H9 (cell line): ENCODE measurements around the gene FOSL2. TPM values are rescaled to one million over a fixed set of nuclear protein-coding genes. Genes with fewer than 3 reads are reported as not detected.
A peak's percentile ranks its signal among the peaks of the same experiment; 100 is the strongest.

ENCODE experiments used
- DNase-seq: peaks from one replicate; pipeline ENCODE4 v3.0.0-alpha.2; 2017
- H2AFZ ChIP-seq: one replicate; pipeline ENCODE4 v1.6.1; 2013; ENCODE audit warnings: mild to moderate bottlenecking, low read length, control low read depth, moderate library complexity
- H2AK5ac ChIP-seq: 2 replicates; pipeline ENCODE4 v1.6.1; 2013; ENCODE audit warnings: low read length, control low read depth, mixed read lengths; ENCODE audit not compliant: insufficient read length
- H2BK120ac ChIP-seq: one replicate; pipeline ENCODE4 v1.6.1; 2013; ENCODE audit warnings: low read depth, mild to moderate bottlenecking, low read length, control low read depth, inconsistent platforms; ENCODE audit not compliant: poor library complexity, severe bottlenecking
- H2BK12ac ChIP-seq: 2 replicates; pipeline ENCODE4 v1.6.1; 2013; ENCODE audit warnings: low read length, control low read depth, mixed read lengths, low read depth; ENCODE audit not compliant: insufficient read length
- H2BK15ac ChIP-seq: 2 replicates; pipeline ENCODE4 v1.6.1; 2013; ENCODE audit warnings: low read depth, low read length, control low read depth
- H2BK20ac ChIP-seq: one replicate; pipeline ENCODE4 v1.6.1; 2013; ENCODE audit warnings: low read depth, mild to moderate bottlenecking, low read length, control low read depth, inconsistent platforms; ENCODE audit not compliant: poor library complexity, severe bottlenecking
- H2BK5ac ChIP-seq: 2 replicates; pipeline ENCODE4 v1.6.1; 2013; ENCODE audit warnings: low read length, control low read depth, mixed read lengths; ENCODE audit not compliant: insufficient read length
- H3K14ac ChIP-seq: 2 replicates; pipeline ENCODE4 v1.6.1; 2013; ENCODE audit warnings: low read length, control low read depth; ENCODE audit not compliant: insufficient read depth
- H3K18ac ChIP-seq: 2 replicates; pipeline ENCODE4 v1.6.1; 2013; ENCODE audit warnings: low read depth, mild to moderate bottlenecking, mixed read lengths, low read length, control low read depth; ENCODE audit not compliant: insufficient read length
- H3K23ac ChIP-seq: 2 replicates; pipeline ENCODE4 v1.6.1; 2013; ENCODE audit warnings: low read length, control low read depth, mixed read lengths, low read depth; ENCODE audit not compliant: insufficient read length
- H3K23me2 ChIP-seq: 2 replicates; pipeline ENCODE4 v1.6.1; 2013; ENCODE audit warnings: low read depth, mild to moderate bottlenecking, mixed read lengths, low read length, control low read depth; ENCODE audit not compliant: insufficient read length, poor library complexity, severe bottlenecking
- H3K27ac ChIP-seq: 2 replicates; pipeline ENCODE4 v1.5.1; 2013; ENCODE audit warnings: low read length, control low read depth, mixed read lengths, low read depth; ENCODE audit not compliant: insufficient read length
- H3K27me3 ChIP-seq: 2 replicates; pipeline ENCODE4 v1.6.1; 2013; ENCODE audit warnings: low read length, control low read depth, inconsistent platforms; ENCODE audit not compliant: insufficient read depth
- H3K4ac ChIP-seq: 2 replicates; pipeline ENCODE4 v1.6.1; 2013; ENCODE audit warnings: low read depth, mild to moderate bottlenecking, control low read depth, inconsistent platforms, low read length, moderate library complexity
- H3K4me1 ChIP-seq: 2 replicates; pipeline ENCODE4 v1.6.1; 2013; ENCODE audit warnings: low read length, control low read depth, inconsistent platforms; ENCODE audit not compliant: insufficient read depth
- H3K4me2 ChIP-seq: 2 replicates; pipeline ENCODE4 v1.6.1; 2013; ENCODE audit warnings: low read length, control low read depth, mixed read lengths; ENCODE audit not compliant: insufficient read length, insufficient read depth
- H3K56ac ChIP-seq: 2 replicates; pipeline ENCODE4 v1.6.1; 2013; ENCODE audit warnings: low read depth, mild to moderate bottlenecking, mixed read lengths, low read length, control low read depth; ENCODE audit not compliant: insufficient read length
- H3K79me1 ChIP-seq: 2 replicates; pipeline ENCODE4 v1.6.1; 2013; ENCODE audit warnings: low read depth, mild to moderate bottlenecking, moderate library complexity, low read length, control low read depth, inconsistent platforms; ENCODE audit not compliant: insufficient read depth, poor library complexity, severe bottlenecking
- H3K79me2 ChIP-seq: 2 replicates; pipeline ENCODE4 v1.6.1; 2013; ENCODE audit warnings: low read length, control low read depth, inconsistent platforms; ENCODE audit not compliant: insufficient read depth
- H3K9ac ChIP-seq: 2 replicates; pipeline ENCODE4 v1.6.1; 2013; ENCODE audit warnings: low read length, control low read depth, mixed read lengths; ENCODE audit not compliant: insufficient read length; ENCODE audit errors: extremely low read depth
- H3K9me3 ChIP-seq: one replicate; pipeline ENCODE4 v1.6.1; 2013; ENCODE audit warnings: low read depth, low read length, inconsistent platforms; ENCODE audit not compliant: control insufficient read depth
- H3T11ph ChIP-seq: one replicate; pipeline ENCODE4 v1.6.1; 2013; ENCODE audit warnings: mild to moderate bottlenecking, low read length, control low read depth, inconsistent platforms
- H4K20me1 ChIP-seq: one replicate; pipeline ENCODE4 v1.6.1; 2013; ENCODE audit not compliant: control insufficient read depth, insufficient read length, insufficient read depth
- H4K5ac ChIP-seq: 2 replicates; pipeline ENCODE4 v1.6.1; 2013; ENCODE audit warnings: low read depth, mild to moderate bottlenecking, mixed read lengths, low read length, control low read depth; ENCODE audit not compliant: insufficient read length
- H4K8ac ChIP-seq: replicated peaks from 2 replicates; pipeline ENCODE4 v1.6.1; 2013; ENCODE audit warnings: low read length, control low read depth, mixed read lengths, low read depth; ENCODE audit not compliant: insufficient read length
- H4K91ac ChIP-seq: 2 replicates; pipeline ENCODE4 v1.6.1; 2013; ENCODE audit warnings: low read depth, mild to moderate bottlenecking, moderate library complexity, mixed read lengths, low read length, control low read depth; ENCODE audit not compliant: insufficient read length
- H3K27ac Mint-ChIP-seq, 3 experiments: 2 replicates in 2 of 3; 3 replicates in 1 of 3; pipeline ENCODE4 v1.8.0; 2020 to 2021; ENCODE audit warnings: mixed read lengths in 3 of 3, mild to moderate bottlenecking in 1 of 3, moderate library complexity in 1 of 3
- H3K27me3 Mint-ChIP-seq: 2 replicates; pipeline ENCODE4 v1.8.0; 2021; ENCODE audit warnings: low read depth, mild to moderate bottlenecking, moderate library complexity, mixed read lengths
- H3K36me3 Mint-ChIP-seq, 3 experiments: 2 replicates in 2 of 3; 3 replicates in 1 of 3; pipeline ENCODE4 v1.8.0; 2020 to 2021; ENCODE audit warnings: low read depth in 3 of 3, mixed read lengths in 3 of 3; ENCODE audit not compliant: insufficient read depth in 1 of 3
- H3K4me1 Mint-ChIP-seq, 2 experiments: 2 replicates each; pipeline ENCODE4 v1.8.0; 2020; ENCODE audit warnings: mixed read lengths in 2 of 2
- H3K4me3 Mint-ChIP-seq, 2 experiments: 2 replicates in 1 of 2; 3 replicates in 1 of 2; pipeline ENCODE4 v1.8.0; 2020 to 2021; ENCODE audit warnings: mild to moderate bottlenecking in 2 of 2, mixed read lengths in 2 of 2, moderate library complexity in 1 of 2
- H3K9me3 Mint-ChIP-seq, 2 experiments: 2 replicates in 1 of 2; 3 replicates in 1 of 2; pipeline ENCODE4 v1.8.0; 2020; ENCODE audit warnings: mild to moderate bottlenecking in 2 of 2, mixed read lengths in 2 of 2, moderate library complexity in 1 of 2
- WGBS: extraction: QIAGEN DNeasy Blood & Tissue Kit; methylation state at CpG from one replicate; pipeline ENCODE4 v1.1.7; 2013; ENCODE audit warnings: missing lambda C conversion rate, low lambda C conversion rate, mixed read lengths; ENCODE audit not compliant: insufficient read length; ENCODE audit errors: extremely low coverage; 5-methylcytosine and 5-hydroxymethylcytosine counted together
- total RNA-seq: library from RNA; stranded (reverse); gene quantifications from 2 replicates; pipeline ENCODE4 v1.2.1, GENCODE V29; 2021
- TF ChIP-seq, protein P1 (sequence below): fragments of 200-600 bp; sonication (generic); conservative IDR thresholded peaks from 3 replicates; pipeline ENCODE4 v1.8.0; 2021; ENCODE audit warnings: antibody characterized with exemption, mild to moderate bottlenecking

Gene FOSL2
- total RNA-seq, 1 experiment from 2014 or later: 7.4 TPM

DNA sequence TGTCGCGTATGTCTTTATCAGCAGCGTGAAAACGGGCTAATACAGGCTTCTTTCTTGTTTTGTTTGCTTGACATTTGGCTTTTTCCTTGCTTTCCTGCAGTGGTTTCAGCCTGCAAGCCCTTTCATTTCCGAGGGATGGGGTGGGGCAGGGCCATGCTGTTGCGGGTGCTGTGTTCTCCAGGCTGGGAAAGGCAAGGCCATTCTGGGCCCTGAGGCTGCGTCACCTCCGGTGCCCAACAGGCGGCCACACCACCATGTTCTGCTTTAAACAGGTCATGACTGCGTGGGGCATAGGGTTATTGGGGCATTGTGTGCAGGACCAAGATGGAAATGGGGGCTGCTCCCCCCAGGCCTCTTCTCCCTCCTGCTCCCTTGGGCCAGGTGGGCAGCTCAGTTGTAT lies 64.6 kb downstream of the FOSL2 start:
- H2BK5ac ChIP-seq: no peak overlapping the region
- H3K4me3 Mint-ChIP-seq: no peak overlapping the region

More for the DNA sequence above, 64.6 kb downstream of the FOSL2 start:
- Histone ChIP-seq H3K9me3 (no peaks in the 10 kb centered on the region), H3K79me1 (no peaks in the 10 kb centered on the region), H4K8ac (no peak overlapping the region), H3K14ac (no peak overlapping the region; the same call in 1 of the 2 replicates), H2AK5ac (no peak overlapping the region), H3K9ac (no peak overlapping the region), H2BK15ac (no peak overlapping the region), H3K79me2 (no peaks in the 10 kb centered on the region), H3K4ac (no peak overlapping the region), H3T11ph (no peak overlapping the region), H3K4me1 (no peaks in the 10 kb centered on the region; the same call in 1 of the 2 replicates), H3K23me2 (no peaks in the 10 kb centered on the region), H2BK20ac (no peak overlapping the region), H3K56ac (no peak overlapping the region), H4K20me1 (no peaks in the 10 kb centered on the region), H3K27me3 (no peaks in the 10 kb centered on the region), H4K5ac (no peak overlapping the region), H2BK120ac (no peak overlapping the region), H3K27ac (no peak overlapping the region), H4K91ac (no peak overlapping the region), H3K4me2 (no peak overlapping the region), H2AFZ (no peak overlapping the region), H2BK12ac (no peak overlapping the region), H3K23ac (no peak overlapping the region), H3K18ac (no peak overlapping the region)
- no CpG with 5 or more reads among the region's 10 CpGs for WGBS
- TF ChIP-seq, protein P1, sequence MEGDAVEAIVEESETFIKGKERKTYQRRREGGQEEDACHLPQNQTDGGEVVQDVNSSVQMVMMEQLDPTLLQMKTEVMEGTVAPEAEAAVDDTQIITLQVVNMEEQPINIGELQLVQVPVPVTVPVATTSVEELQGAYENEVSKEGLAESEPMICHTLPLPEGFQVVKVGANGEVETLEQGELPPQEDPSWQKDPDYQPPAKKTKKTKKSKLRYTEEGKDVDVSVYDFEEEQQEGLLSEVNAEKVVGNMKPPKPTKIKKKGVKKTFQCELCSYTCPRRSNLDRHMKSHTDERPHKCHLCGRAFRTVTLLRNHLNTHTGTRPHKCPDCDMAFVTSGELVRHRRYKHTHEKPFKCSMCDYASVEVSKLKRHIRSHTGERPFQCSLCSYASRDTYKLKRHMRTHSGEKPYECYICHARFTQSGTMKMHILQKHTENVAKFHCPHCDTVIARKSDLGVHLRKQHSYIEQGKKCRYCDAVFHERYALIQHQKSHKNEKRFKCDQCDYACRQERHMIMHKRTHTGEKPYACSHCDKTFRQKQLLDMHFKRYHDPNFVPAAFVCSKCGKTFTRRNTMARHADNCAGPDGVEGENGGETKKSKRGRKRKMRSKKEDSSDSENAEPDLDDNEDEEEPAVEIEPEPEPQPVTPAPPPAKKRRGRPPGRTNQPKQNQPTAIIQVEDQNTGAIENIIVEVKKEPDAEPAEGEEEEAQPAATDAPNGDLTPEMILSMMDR: peak; percentile 52
- Mint-ChIP-seq H3K4me1 (peaks cover under 1 to 2% of the 10 kb centered on the region in 2 experiments; a peak in 1 of 4 replicates), H3K9me3 (peaks cover 6% of the 10 kb centered on the region in 2 experiments; a peak in 3 of 5 replicates), H3K27me3 (peaks cover under 1% of the 10 kb centered on the region), H3K27ac (no peak overlapping the region), H3K36me3 (peaks cover 0 to 4% (median 0%) of the 10 kb centered on the region in 3 experiments; a peak in 2 of 7 replicates)
- DNase-seq: peak; percentile 58
